ENCODE results near the gene CACNB4. TPM values are rescaled to one million over a fixed set of nuclear protein-coding genes. Genes with fewer than 3 reads are reported as not detected.
A peak's percentile ranks its signal among the peaks of the same experiment; 100 is the strongest.

The CACNB4 gene
- total RNA-seq, 1 donor from 2014 or later, result 5.6 TPM

- Mint-ChIP-seq H3K27me3 (peaks cover 9% of the 10 kb centered on the region), H3K4me3 (no peak overlapping the region), H3K36me3 (no peaks in the 10 kb centered on the region), H3K27ac (no peak overlapping the region), H3K4me1 (ENCODE audit: unreplicated experiment) (peaks cover 38% of the 10 kb centered on the region), H3K9me3 (no peaks in the 10 kb centered on the region)
- DNase-seq (ENCODE audit: extremely low spot score, unreplicated experiment), result no peak
- TF ChIP-seq CTCF (conservative IDR thresholded peaks at IDR 0.05), result no peak
Measured at GRCh38 chr2:151975460-151976414, 123.1 kb downstream of the CACNB4 start.

- no peaks in the 10 kb centered on the region for H3K36me3 Mint-ChIP-seq
- peaks cover 38% of the 10 kb centered on the region for H3K4me1 Mint-ChIP-seq (ENCODE audit: unreplicated experiment)
- TF ChIP-seq CTCF (conservative IDR thresholded peaks at IDR 0.05), result no peak
- no peak for DNase-seq (ENCODE audit: extremely low spot score, unreplicated experiment)
- no peak overlapping the region for H3K4me3 Mint-ChIP-seq
- no peaks in the 10 kb centered on the region for H3K9me3 Mint-ChIP-seq
- H3K27me3 Mint-ChIP-seq, result peaks cover 9% of the 10 kb centered on the region
- H3K27ac Mint-ChIP-seq, result no peak overlapping the region
Measured at GRCh38 chr2:151974988-151975387, 123.9 kb downstream of the CACNB4 start.

- Mint-ChIP-seq H3K4me3 (peak overlapping the region; percentile 16), H3K9me3 (no peaks in the 10 kb centered on the region), H3K36me3 (no peaks in the 10 kb centered on the region), H3K27ac (no peak overlapping the region), H3K27me3 (peaks cover 9% of the 10 kb centered on the region), H3K4me1 (ENCODE audit: unreplicated experiment) (peaks cover 32% of the 10 kb centered on the region)
- TF ChIP-seq CTCF (conservative IDR thresholded peaks at IDR 0.05), result no peak
- DNase-seq (ENCODE audit: extremely low spot score, unreplicated experiment), result no peak
Measured at GRCh38 chr2:151973901-151974199, 125.0 kb downstream of the CACNB4 start.

- H3K27ac Mint-ChIP-seq, result no peak overlapping the region
- H3K27me3 Mint-ChIP-seq, result peaks cover 9% of the 10 kb centered on the region
- no peak for TF ChIP-seq CTCF (conservative IDR thresholded peaks at IDR 0.05)
- H3K9me3 Mint-ChIP-seq, result no peaks in the 10 kb centered on the region
- no peaks in the 10 kb centered on the region for H3K36me3 Mint-ChIP-seq
- H3K4me1 Mint-ChIP-seq (ENCODE audit: unreplicated experiment), result peaks cover 31% of the 10 kb centered on the region
- peak overlapping the region; percentile 16 for H3K4me3 Mint-ChIP-seq
- no peak for DNase-seq (ENCODE audit: extremely low spot score, unreplicated experiment)
Measured at GRCh38 chr2:151973013-151973900, 125.6 kb downstream of the CACNB4 start.

- Mint-ChIP-seq H3K27me3 (peaks cover 9% of the 10 kb centered on the region), H3K4me3 (peak overlapping the region; percentile 16), H3K27ac (no peak overlapping the region), H3K9me3 (no peaks in the 10 kb centered on the region), H3K4me1 (ENCODE audit: unreplicated experiment) (peaks cover 31% of the 10 kb centered on the region), H3K36me3 (no peaks in the 10 kb centered on the region)
- DNase-seq (ENCODE audit: extremely low spot score, unreplicated experiment), result no peak
- no peak for TF ChIP-seq CTCF (conservative IDR thresholded peaks at IDR 0.05)
Measured at GRCh38 chr2:151972241-151973012, 126.4 kb downstream of the CACNB4 start.

Data from type B pancreatic cell (in vitro differentiated cells).